ENCODE measurements around the gene TSSC4. TPM values are rescaled to one million over a fixed set of nuclear protein-coding genes. Genes with fewer than 3 reads are reported as not detected.

The TSSC4 gene
- total and polyA plus RNA-seq, 9 of the 15 experiments (the other 6 are each of a cell fraction or from before 2014, with no cell fraction given), result 0.41 to 54.2 (median 11.0) TPM

DNA sequence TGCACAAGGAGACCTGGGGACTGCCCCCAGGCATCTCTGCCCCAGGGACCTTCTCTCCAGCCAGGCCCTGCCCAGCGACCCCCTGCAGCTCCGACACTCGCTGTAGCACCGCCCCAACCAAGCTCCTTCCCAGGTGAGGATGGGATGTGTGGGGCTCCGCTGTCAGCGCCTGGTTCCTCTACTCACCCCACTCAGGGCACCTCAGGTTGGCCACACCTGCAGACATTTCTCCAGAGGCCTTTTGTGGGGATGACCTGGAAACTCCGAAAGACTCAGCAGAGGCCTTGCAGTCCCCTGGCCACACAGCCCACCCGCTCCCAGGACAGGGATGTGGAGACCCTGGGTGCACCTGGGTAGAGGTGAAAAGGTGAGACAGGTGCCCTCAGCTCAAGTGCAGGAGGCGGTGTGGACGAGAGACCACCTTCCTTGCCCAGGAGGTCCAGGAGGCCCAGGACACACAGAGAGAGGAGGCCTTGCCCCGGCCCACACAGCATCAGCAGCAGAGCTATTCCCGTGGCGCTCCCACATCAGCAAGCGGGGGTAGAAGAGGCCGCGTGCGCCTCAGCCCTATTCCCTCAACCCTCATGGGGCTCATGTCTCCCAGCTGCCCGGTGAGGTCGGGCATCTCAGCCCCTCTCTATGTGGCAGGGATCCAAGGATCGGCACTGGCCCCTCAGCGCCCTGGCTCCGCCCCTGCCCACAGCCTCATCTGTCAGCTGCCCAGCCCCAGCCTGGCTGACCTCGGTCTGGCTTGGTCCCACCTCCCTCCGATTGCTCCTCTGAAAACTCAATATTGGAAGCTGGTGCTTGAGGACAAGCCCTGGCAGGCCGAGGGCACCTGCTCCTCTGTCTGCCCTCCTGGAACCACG is 22.8 kb downstream of the TSSC4 start:
- BruUV-seq (replicated peaks), result no TSS peak
- H4K20me1 ChIP-seq (replicated peaks; ENCODE audit: control insufficient read depth, insufficient read depth, low read length), result peaks cover 10% of the 10 kb centered on the region; the same call in 1 of the 2 replicates
- H3K4me3 ChIP-seq, result no peak overlapping the region
- peaks cover 2% of the 10 kb centered on the region for H3K9me1 ChIP-seq (ENCODE audit: control insufficient read depth, insufficient read depth, low read length)
- H3K27ac ChIP-seq (ENCODE audit: extremely low read depth, low read depth, low read length), result no peak overlapping the region
- POLR2A ChIA-PET, result interaction anchor here (0.5 to 4.3 kb wide), 3 partner anchors 45 to 213 kb away, joined by 3 to 24 read pairs (median 3); no protein-coding TSS in a partner anchor
- ATAC-seq (no peak), DNase-seq (ENCODE audit: extremely low read depth in 1 of 4, low spot score in 3 of 4) (no peak), FAIRE-seq (no peak)
- no peak overlapping the region for H3K4me2 ChIP-seq (ENCODE audit: insufficient read depth, low read length)
- no peak overlapping the region for H2AFZ ChIP-seq (ENCODE audit: low read depth, low read length)
- 0 out of 2 replicates have a peak, but pooled peaks cover under 1% of the 10 kb centered on the region for H3K9me3 ChIP-seq (replicated peaks; ENCODE audit: control insufficient read depth, insufficient read depth, low read depth, low read length)
- TF ChIP-seq HMGN3 (IDR thresholded peaks at IDR 0.05; ENCODE audit: borderline replicate concordance, extremely low read depth, insufficient read length, low read depth, low read length), result no peak
- TF ChIP-seq, protein P1, sequence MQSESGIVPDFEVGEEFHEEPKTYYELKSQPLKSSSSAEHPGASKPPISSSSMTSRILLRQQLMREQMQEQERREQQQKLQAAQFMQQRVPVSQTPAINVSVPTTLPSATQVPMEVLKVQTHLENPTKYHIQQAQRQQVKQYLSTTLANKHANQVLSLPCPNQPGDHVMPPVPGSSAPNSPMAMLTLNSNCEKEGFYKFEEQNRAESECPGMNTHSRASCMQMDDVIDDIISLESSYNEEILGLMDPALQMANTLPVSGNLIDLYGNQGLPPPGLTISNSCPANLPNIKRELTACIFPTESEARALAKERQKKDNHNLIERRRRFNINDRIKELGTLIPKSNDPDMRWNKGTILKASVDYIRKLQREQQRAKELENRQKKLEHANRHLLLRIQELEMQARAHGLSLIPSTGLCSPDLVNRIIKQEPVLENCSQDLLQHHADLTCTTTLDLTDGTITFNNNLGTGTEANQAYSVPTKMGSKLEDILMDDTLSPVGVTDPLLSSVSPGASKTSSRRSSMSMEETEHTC (IDR thresholded peaks at IDR 0.05), result no peak
- no peak for TF ChIP-seq ZNF77 (CRISPR knock-in tag; IDR thresholded peaks at IDR 0.05)
- TF ChIP-seq, protein P2, sequence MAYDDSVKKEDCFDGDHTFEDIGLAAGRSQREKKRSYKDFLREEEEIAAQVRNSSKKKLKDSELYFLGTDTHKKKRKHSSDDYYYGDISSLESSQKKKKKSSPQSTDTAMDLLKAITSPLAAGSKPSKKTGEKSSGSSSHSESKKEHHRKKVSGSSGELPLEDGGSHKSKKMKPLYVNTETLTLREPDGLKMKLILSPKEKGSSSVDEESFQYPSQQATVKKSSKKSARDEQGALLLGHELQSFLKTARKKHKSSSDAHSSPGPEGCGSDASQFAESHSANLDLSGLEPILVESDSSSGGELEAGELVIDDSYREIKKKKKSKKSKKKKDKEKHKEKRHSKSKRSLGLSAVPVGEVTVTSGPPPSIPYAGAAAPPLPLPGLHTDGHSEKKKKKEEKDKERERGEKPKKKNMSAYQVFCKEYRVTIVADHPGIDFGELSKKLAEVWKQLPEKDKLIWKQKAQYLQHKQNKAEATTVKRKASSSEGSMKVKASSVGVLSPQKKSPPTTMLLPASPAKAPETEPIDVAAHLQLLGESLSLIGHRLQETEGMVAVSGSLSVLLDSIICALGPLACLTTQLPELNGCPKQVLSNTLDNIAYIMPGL (CRISPR knock-in tag; IDR thresholded peaks at IDR 0.05), result no peak
- TF ChIP-seq ZNF79 (CRISPR knock-in tag; IDR thresholded peaks at IDR 0.05; ENCODE audit: low read depth), result no peak
- no peak for TF ChIP-seq TRIM24 (IDR thresholded peaks at IDR 0.05)
- TF ChIP-seq JUND (IDR thresholded peaks at IDR 0.05; ENCODE audit: borderline replicate concordance, low read depth, low read length), result no peak
- TF ChIP-seq JUND (tag; IDR thresholded peaks at IDR 0.05; ENCODE audit: borderline replicate concordance, low read depth, low read length), result no peak
- TF ChIP-seq CCNT2 (IDR thresholded peaks at IDR 0.05; ENCODE audit: borderline replicate concordance, extremely low read depth, insufficient read length, low read depth, low read length), result no peak
- no peak for TF ChIP-seq POLR2B (IDR thresholded peaks at IDR 0.05; ENCODE audit: low read depth, partially characterized antibody)
- no peak for TF ChIP-seq SMARCC2 (IDR thresholded peaks at IDR 0.05; ENCODE audit: low read depth)
- in situ Hi-C loops (cut with MboI), result no loop called here
- H3K36me3 ChIP-seq (ENCODE audit: control insufficient read depth, insufficient read depth, low read length), result no peaks in the 10 kb centered on the region
- peaks cover 0 to 35% of the 10 kb centered on the region in 2 experiments; a peak in 3 of 5 replicates for H3K4me1 ChIP-seq (replicated peaks in 1 of 2; ENCODE audit: control insufficient read depth in 2 of 2, insufficient read depth in 2 of 2, low read length in 2 of 2)
- WGBS (ENCODE audit: insufficient coverage, low coverage, missing lambda C conversion rate), result 1% methylated on average over 16 of the region's 26 CpGs
- intact Hi-C loops (cut with micrococcal nuclease), result no loop called here
- no peaks in the 10 kb centered on the region for H3K79me2 ChIP-seq (ENCODE audit: control insufficient read depth, insufficient read depth, low read length)
- H3K27me3 ChIP-seq (ENCODE audit: control insufficient read depth in 2 of 2, insufficient read depth in 2 of 2, low read length in 2 of 2), result peaks cover 0 to 45% of the 10 kb centered on the region in 2 experiments; a peak in 4 of 5 replicates
- CTCF ChIA-PET (ENCODE audit: low intra/inter-chr PET ratio), result interaction anchor here (1.2 kb wide), 1 partner anchor 23 kb away, joined by 4 read pairs; no protein-coding TSS in a partner anchor
- H3K9ac ChIP-seq (ENCODE audit: insufficient read depth in 1 of 2, low read depth in 2 of 2, low read length in 2 of 2), result no peak overlapping the region

Data from K562 (cell line).